Measurements from ENCODE around the gene SLC12A6. TPM values are rescaled to one million over a fixed set of nuclear protein-coding genes. Genes with fewer than 3 reads are reported as not detected.

SLC12A6 gene
- total RNA-seq, 1 donor from 2014 or later = 16.4 TPM

DNA sequence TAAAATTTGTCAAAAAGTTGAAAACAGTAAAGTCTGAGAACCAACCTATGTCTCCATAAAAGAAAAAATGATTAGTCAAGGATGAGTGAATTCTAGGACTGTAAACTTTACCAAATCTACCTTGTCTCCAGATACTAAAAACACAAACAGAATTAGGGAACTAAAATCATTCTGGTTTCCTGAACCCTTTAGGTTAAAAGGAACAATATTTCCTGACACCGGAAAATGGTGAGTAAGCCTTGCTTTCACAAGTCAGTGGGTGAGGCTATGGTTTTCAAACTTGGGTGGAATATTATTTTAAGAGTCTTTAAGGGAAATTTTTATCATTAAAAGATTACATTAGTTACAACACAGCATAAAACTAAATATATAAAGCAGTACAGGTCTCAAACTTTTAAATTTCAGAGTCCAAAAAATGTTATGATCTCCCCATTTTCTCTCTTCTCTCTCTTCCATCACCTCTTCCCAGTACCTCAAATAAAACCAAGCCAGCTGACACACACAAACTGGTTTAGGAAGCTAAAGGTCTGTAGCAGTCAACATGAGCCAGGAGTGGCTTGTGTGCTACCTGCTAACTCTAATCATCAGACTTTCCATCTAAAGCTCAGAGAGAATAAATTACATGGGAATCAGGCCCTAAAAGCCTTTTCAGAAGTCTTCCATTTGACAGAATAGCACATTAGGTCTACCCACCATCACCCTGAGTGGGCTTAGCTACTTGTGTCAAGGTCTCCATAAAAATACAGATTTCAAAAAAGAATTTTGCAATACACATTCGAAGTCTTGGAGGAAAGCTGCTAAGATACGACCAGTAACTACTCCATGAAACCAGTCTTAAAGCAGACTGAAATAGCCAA lies 2.2 kb downstream of the SLC12A6 start:
- H3K27me3 ChIP-seq (ENCODE audit: control insufficient read depth, insufficient read depth, low read length) = no peaks in the 10 kb centered on the region
- no peak for DNase-seq (ENCODE audit: low read depth)
- H3K4me3 ChIP-seq (ENCODE audit: low read depth, low read length) = no peak overlapping the region
- H3K36me3 ChIP-seq (ENCODE audit: control insufficient read depth, insufficient read depth, low read length) = no peaks in the 10 kb centered on the region
- TF ChIP-seq CTCF (IDR thresholded peaks at IDR 0.05; ENCODE audit: insufficient read depth, low read length, poor library complexity, severe bottlenecking) = no peak

- no peaks in the 10 kb centered on the region for H3K27me3 ChIP-seq (ENCODE audit: control insufficient read depth, insufficient read depth, low read length)
- DNase-seq (ENCODE audit: low read depth) = no peak
- TF ChIP-seq CTCF (IDR thresholded peaks at IDR 0.05; ENCODE audit: insufficient read depth, low read length, poor library complexity, severe bottlenecking) = no peak
- H3K36me3 ChIP-seq (ENCODE audit: control insufficient read depth, insufficient read depth, low read length) = no peaks in the 10 kb centered on the region
- H3K4me3 ChIP-seq (ENCODE audit: low read depth, low read length) = no peak overlapping the region
Measured at GRCh38 chr15:34334672-34335071, 2.9 kb downstream of the SLC12A6 start.

- Histone ChIP-seq H3K4me3 (ENCODE audit: low read depth, low read length) (no peak overlapping the region), H3K27me3 (ENCODE audit: control insufficient read depth, insufficient read depth, low read length) (no peaks in the 10 kb centered on the region), H3K36me3 (ENCODE audit: control insufficient read depth, insufficient read depth, low read length) (no peaks in the 10 kb centered on the region)
- no peak for DNase-seq (ENCODE audit: low read depth)
- no peak for TF ChIP-seq CTCF (IDR thresholded peaks at IDR 0.05; ENCODE audit: insufficient read depth, low read length, poor library complexity, severe bottlenecking)
Measured at GRCh38 chr15:34332553-34333120, 4.9 kb downstream of the SLC12A6 start.

DNA sequence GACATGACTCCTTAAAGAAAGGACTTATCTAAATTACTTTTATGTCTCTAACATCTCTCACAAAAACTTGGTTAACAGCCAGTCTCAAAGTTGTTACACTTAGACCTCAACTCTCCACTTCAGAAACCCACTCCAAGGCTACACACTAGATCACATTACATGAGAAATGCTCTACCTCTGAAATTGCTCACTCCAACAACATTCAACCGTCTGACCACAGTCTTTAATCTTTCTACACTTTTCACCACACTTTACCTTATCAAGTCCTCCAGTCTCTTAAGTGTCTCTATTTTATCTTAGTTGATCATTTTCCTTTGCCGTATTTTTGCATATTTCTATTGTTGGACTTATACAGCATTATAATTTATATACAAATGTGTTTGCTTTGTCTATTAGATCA lies 5.8 kb downstream of the SLC12A6 start:
- no peak for TF ChIP-seq CTCF (IDR thresholded peaks at IDR 0.05; ENCODE audit: insufficient read depth, low read length, poor library complexity, severe bottlenecking)
- DNase-seq (ENCODE audit: low read depth) = no peak
- no peaks in the 10 kb centered on the region for H3K36me3 ChIP-seq (ENCODE audit: control insufficient read depth, insufficient read depth, low read length)
- H3K4me3 ChIP-seq (ENCODE audit: low read depth, low read length) = no peak overlapping the region
- H3K27me3 ChIP-seq (ENCODE audit: control insufficient read depth, insufficient read depth, low read length) = no peaks in the 10 kb centered on the region

GRCh38 chr15:34330279-34330678 lies 7.3 kb downstream of the SLC12A6 start:
- Histone ChIP-seq H3K36me3 (ENCODE audit: control insufficient read depth, insufficient read depth, low read length) (no peaks in the 10 kb centered on the region), H3K27me3 (ENCODE audit: control insufficient read depth, insufficient read depth, low read length) (no peaks in the 10 kb centered on the region), H3K4me3 (ENCODE audit: low read depth, low read length) (no peak overlapping the region)
- DNase-seq (ENCODE audit: low read depth) = no peak
- no peak for TF ChIP-seq CTCF (IDR thresholded peaks at IDR 0.05; ENCODE audit: insufficient read depth, low read length, poor library complexity, severe bottlenecking)
